K562 (cell line): ENCODE results near the gene ROBO2. TPM values are rescaled to one million over a fixed set of nuclear protein-coding genes. Genes with fewer than 3 reads are reported as not detected.

Experiments
- ATAC-seq: fragments of 200-7000 bp; cut with Tn5 transposase; 3 replicates; pipeline ENCODE4 v1.9.1; 2020; ENCODE audit warnings: moderate library complexity
- BruUV-seq: library from RNA; stranded (reverse); fragments of 400-500 nt; replicated peaks from 2 replicates; lab custom pipeline; 2021; lab: Mats Ljungman, UMichigan
- CTCF ChIA-PET: fragments of 300-600 bp; formaldehyde crosslinking; extraction: SDS; loops from one replicate; lab custom pipeline; 2021; ENCODE audit warnings: low intra/inter-chr PET ratio; lab: Yijun Ruan, JAX
- POLR2A ChIA-PET: fragments of 300-600, 350-650 bp; sonication (Branson Sonifier 250); formaldehyde crosslinking; extraction: SDS; loops from one replicate; lab custom pipeline; 2021; ENCODE audit warnings: antibody characterized with exemption, inconsistent platforms; lab: Yijun Ruan, JAX
- DNase-seq, 4 experiments: peaks; one replicate each; pipeline versions ENCODE4 v3.0.0 to v3.0.0-alpha.2; 2011 to 2018; ENCODE audit warnings: low spot score in 3 of 4, mixed read lengths in 3 of 4; ENCODE audit errors: extremely low read depth in 1 of 4
- FAIRE-seq: peaks from 2 replicates; lab custom pipeline; 2011; peaks lifted over from hg19 to GRCh38; lab: Jason Lieb, UNC
- H2AFZ ChIP-seq: 2 replicates; pipeline ENCODE4 v1.6.0; 2011; ENCODE audit warnings: low read depth, low read length, control low read depth, inconsistent platforms
- H3K27ac ChIP-seq: fragments of 200-600 bp; 3 replicates; pipeline ENCODE4 v1.8.0; 2011; ENCODE audit warnings: low read depth, mild to moderate bottlenecking, control low read depth, inconsistent platforms, low read length, moderate library complexity, mixed read lengths; ENCODE audit errors: extremely low read depth
- H3K27me3 ChIP-seq, 2 experiments: fragments of 300-600 bp in 1 of 2; 2 replicates in 1 of 2; 3 replicates in 1 of 2; pipeline versions ENCODE4 v1.6.0 to v1.8.0; 2011; ENCODE audit warnings: inconsistent platforms in 2 of 2, low read length in 2 of 2, mild to moderate bottlenecking in 1 of 2, mixed read lengths in 1 of 2, moderate library complexity in 1 of 2; ENCODE audit not compliant: control insufficient read depth in 2 of 2, insufficient read depth in 2 of 2
- H3K36me3 ChIP-seq: fragments of 300-600 bp; 3 replicates; pipeline ENCODE4 v1.8.0; 2011; ENCODE audit warnings: mild to moderate bottlenecking, low read length, inconsistent platforms; ENCODE audit not compliant: control insufficient read depth, insufficient read depth
- H3K4me1 ChIP-seq, 2 experiments: fragments of 200-600 bp in 1 of 2; replicated peaks in 1 of 2; 2 replicates in 1 of 2; 3 replicates in 1 of 2; pipeline versions ENCODE4 v1.5.1 to v1.8.0; 2011; ENCODE audit warnings: inconsistent platforms in 2 of 2, low read length in 2 of 2, mild to moderate bottlenecking in 1 of 2, mixed read lengths in 1 of 2, moderate library complexity in 1 of 2; ENCODE audit not compliant: control insufficient read depth in 2 of 2, insufficient read depth in 2 of 2
- H3K4me2 ChIP-seq: 2 replicates; pipeline ENCODE4 v1.6.1; 2011; ENCODE audit warnings: low read length, control low read depth, inconsistent platforms, mixed read lengths; ENCODE audit not compliant: insufficient read depth
- H3K4me3 ChIP-seq: fragments of 200-600 bp; sonication (generic), shearing (Covaris generic); 2 replicates; pipeline ENCODE4 v1.5.1; 2016; ENCODE audit warnings: control low read depth, inconsistent platforms
- H3K79me2 ChIP-seq: fragments of 200-600 bp; 3 replicates; pipeline ENCODE4 v1.8.0; 2011; ENCODE audit warnings: low read length, inconsistent platforms; ENCODE audit not compliant: control insufficient read depth, insufficient read depth
- H3K9ac ChIP-seq, 2 experiments: 2 replicates each; pipeline versions ENCODE4 v1.6.0 to v1.6.1; 2011; ENCODE audit warnings: low read depth in 2 of 2, low read length in 2 of 2, control low read depth in 1 of 2, inconsistent platforms in 1 of 2, mild to moderate bottlenecking in 1 of 2, mixed read lengths in 1 of 2; ENCODE audit not compliant: insufficient read depth in 1 of 2
- H3K9me1 ChIP-seq: one replicate; pipeline ENCODE4 v1.6.0; 2011; ENCODE audit warnings: inconsistent platforms, mild to moderate bottlenecking, low read length, moderate library complexity; ENCODE audit not compliant: control insufficient read depth, insufficient read depth
- H3K9me3 ChIP-seq: replicated peaks from 2 replicates; pipeline ENCODE4 v1.5.1; 2011; ENCODE audit warnings: low read depth, low read length, inconsistent platforms; ENCODE audit not compliant: control insufficient read depth, insufficient read depth
- H4K20me1 ChIP-seq: replicated peaks from 2 replicates; pipeline ENCODE4 v1.6.1; 2011; ENCODE audit warnings: low read length, inconsistent platforms, mixed read lengths; ENCODE audit not compliant: control insufficient read depth, insufficient read depth
- ARID2 ChIP-seq: fragments of 450-650 bp; IDR thresholded peaks from 2 replicates; pipeline ENCODE4 v1.6.1; 2017; ENCODE audit warnings: antibody characterized with exemption, mild to moderate bottlenecking
- CSDE1 ChIP-seq, 2 experiments: fragments of 450-650 bp; IDR thresholded peaks; 2 replicates each; pipeline ENCODE4 v1.6.1; 2016; ENCODE audit warnings: mild to moderate bottlenecking in 1 of 2
- ETV6 ChIP-seq, 3 experiments: fragments of 150-350 bp in 1 of 3; sonication (generic) in 1 of 3; formaldehyde crosslinking in 1 of 3; IDR thresholded peaks; 2 replicates each; pipeline versions ENCODE4 v1.6.1 to v1.8.0; 2014 to 2022; ENCODE audit warnings: borderline replicate concordance in 2 of 3, low read depth in 2 of 3, antibody characterized with exemption in 1 of 3, low read length in 1 of 3, mild to moderate bottlenecking in 1 of 3, missing genetic modification reagents in 1 of 3
- EZH2 ChIP-seq: IDR thresholded peaks from 2 replicates; pipeline ENCODE4 v1.6.1; 2012; ENCODE audit warnings: low read depth, mild to moderate bottlenecking, inconsistent platforms, low read length, borderline replicate concordance
- MYNN ChIP-seq, 2 experiments: sonication (generic); formaldehyde crosslinking in 1 of 2; IDR thresholded peaks; 2 replicates each; pipeline versions ENCODE4 v1.5.0 to v1.6.1; 2016 to 2020; ENCODE audit warnings: antibody characterized with exemption in 1 of 2, missing genetic modification reagents in 1 of 2
- NCOA4 ChIP-seq: fragments of 450-650 bp; IDR thresholded peaks from 2 replicates; pipeline ENCODE4 v1.6.1; 2018; ENCODE audit warnings: mild to moderate bottlenecking; ENCODE audit not compliant: partially characterized antibody
- ZC3H11A ChIP-seq: IDR thresholded peaks from 2 replicates; pipeline ENCODE4 v1.6.1; 2012; ENCODE audit warnings: low read depth, low read length, improper control_type of control experiment
- ZNF263 ChIP-seq: sonication (generic); formaldehyde crosslinking; IDR thresholded peaks from 2 replicates; pipeline ENCODE4 v1.8.0; 2022; ENCODE audit warnings: mild to moderate bottlenecking, missing genetic modification reagents, borderline replicate concordance
- ZNF431 ChIP-seq: sonication (generic); formaldehyde crosslinking; IDR thresholded peaks from 2 replicates; pipeline ENCODE4 v1.8.0; 2022; ENCODE audit warnings: mild to moderate bottlenecking, missing genetic modification reagents
- ZNF507 ChIP-seq: conservative IDR thresholded peaks from 2 replicates; pipeline ENCODE4 v1.6.1; 2017; ENCODE audit warnings: missing genetic modification characterization, missing compliant biosample characterization
- ZZZ3 ChIP-seq: fragments of 450-650 bp; IDR thresholded peaks from 2 replicates; pipeline ENCODE4 v1.6.1; 2016; ENCODE audit warnings: antibody characterized with exemption, mild to moderate bottlenecking, moderate library complexity
- WGBS: fragments of 100-300 bp; shearing (Covaris generic); methylation state at CpG from one replicate; pipeline ENCODE4 v1.1.6; 2016; ENCODE audit warnings: low coverage, mixed read lengths; ENCODE audit not compliant: insufficient coverage; ENCODE audit errors: missing lambda C conversion rate; 5-methylcytosine and 5-hydroxymethylcytosine counted together
- in situ Hi-C: fragments of 300-500 bp; cut with MboI; formaldehyde crosslinking; loops from 4 replicates; pipeline ENCODE4 v1.15.0; 2018; ENCODE audit warnings: inconsistent platforms, mixed read lengths
- intact Hi-C: fragments of 100-400 bp; cut with micrococcal nuclease; formaldehyde crosslinking; loops from 2 replicates; pipeline ENCODE4 v1.14.2; 2022
- polyA plus RNA-seq, 8 experiments: library from polyadenylated mRNA; depleted of rRNA in 4 of 8; stranded (reverse) in 5 of 8; unstranded in 3 of 8; fragments of >200 nt; fragmentation: Nextera tagmentation in 2 of 8; fragmentation: Illumina TruSeq in 1 of 8; extraction: Ambion mirVana in 2 of 8; extraction: Trizol in 1 of 8; gene quantifications; 2 replicates each; pipeline versions ENCODE4 v1.2.1 to v1.2.3, GENCODE V29; 2011 to 2014; ENCODE audit warnings: inconsistent platforms in 1 of 8, missing spikeins in 1 of 8
- total RNA-seq, 7 experiments: library from RNA; depleted of rRNA in 6 of 7; stranded (reverse); fragments of >200 nt in 6 of 7; fragmentation: Illumina TruSeq in 2 of 7; extraction: Trizol in 2 of 7; gene quantifications; 2 replicates each; pipeline versions ENCODE4 v1.2.1 to v1.2.3, GENCODE V29; 2011 to 2021; ENCODE audit warnings: low replicate concordance in 1 of 7
- TF ChIP-seq, protein P1 (sequence below), 2 experiments: fragments of 450-650 bp; IDR thresholded peaks; 2 replicates each; pipeline ENCODE4 v1.6.1; 2016; ENCODE audit warnings: mild to moderate bottlenecking in 2 of 2, borderline replicate concordance in 1 of 2, low read depth in 1 of 2, moderate library complexity in 1 of 2

Gene ROBO2
- total and polyA plus RNA-seq, 9 of the 15 experiments (the other 6 are each of a cell fraction or from before 2014, with no cell fraction given): 0.84 to 3.0 (median 1.7) TPM

DNA sequence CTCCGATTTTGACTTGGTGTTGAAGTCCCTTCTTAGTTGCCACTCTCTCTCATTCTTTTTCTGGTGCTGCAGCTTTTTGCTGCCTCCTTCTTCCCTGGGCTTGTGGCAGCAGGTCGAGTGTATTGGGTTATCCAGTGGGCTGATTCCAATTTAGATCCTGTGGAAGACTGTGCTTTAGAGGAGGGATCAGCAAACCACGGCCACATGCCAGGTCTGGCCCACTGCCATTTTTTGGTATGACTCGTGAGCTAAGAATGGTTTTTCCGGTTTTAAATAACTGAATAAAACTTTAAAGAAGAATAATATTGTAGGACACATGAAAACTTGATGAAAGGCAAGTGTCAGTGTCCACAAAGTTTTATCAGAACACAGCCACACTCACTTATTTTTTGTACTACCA, 330.5 kb downstream of the ROBO2 start (continued):
- TF ChIP-seq, protein P1, sequence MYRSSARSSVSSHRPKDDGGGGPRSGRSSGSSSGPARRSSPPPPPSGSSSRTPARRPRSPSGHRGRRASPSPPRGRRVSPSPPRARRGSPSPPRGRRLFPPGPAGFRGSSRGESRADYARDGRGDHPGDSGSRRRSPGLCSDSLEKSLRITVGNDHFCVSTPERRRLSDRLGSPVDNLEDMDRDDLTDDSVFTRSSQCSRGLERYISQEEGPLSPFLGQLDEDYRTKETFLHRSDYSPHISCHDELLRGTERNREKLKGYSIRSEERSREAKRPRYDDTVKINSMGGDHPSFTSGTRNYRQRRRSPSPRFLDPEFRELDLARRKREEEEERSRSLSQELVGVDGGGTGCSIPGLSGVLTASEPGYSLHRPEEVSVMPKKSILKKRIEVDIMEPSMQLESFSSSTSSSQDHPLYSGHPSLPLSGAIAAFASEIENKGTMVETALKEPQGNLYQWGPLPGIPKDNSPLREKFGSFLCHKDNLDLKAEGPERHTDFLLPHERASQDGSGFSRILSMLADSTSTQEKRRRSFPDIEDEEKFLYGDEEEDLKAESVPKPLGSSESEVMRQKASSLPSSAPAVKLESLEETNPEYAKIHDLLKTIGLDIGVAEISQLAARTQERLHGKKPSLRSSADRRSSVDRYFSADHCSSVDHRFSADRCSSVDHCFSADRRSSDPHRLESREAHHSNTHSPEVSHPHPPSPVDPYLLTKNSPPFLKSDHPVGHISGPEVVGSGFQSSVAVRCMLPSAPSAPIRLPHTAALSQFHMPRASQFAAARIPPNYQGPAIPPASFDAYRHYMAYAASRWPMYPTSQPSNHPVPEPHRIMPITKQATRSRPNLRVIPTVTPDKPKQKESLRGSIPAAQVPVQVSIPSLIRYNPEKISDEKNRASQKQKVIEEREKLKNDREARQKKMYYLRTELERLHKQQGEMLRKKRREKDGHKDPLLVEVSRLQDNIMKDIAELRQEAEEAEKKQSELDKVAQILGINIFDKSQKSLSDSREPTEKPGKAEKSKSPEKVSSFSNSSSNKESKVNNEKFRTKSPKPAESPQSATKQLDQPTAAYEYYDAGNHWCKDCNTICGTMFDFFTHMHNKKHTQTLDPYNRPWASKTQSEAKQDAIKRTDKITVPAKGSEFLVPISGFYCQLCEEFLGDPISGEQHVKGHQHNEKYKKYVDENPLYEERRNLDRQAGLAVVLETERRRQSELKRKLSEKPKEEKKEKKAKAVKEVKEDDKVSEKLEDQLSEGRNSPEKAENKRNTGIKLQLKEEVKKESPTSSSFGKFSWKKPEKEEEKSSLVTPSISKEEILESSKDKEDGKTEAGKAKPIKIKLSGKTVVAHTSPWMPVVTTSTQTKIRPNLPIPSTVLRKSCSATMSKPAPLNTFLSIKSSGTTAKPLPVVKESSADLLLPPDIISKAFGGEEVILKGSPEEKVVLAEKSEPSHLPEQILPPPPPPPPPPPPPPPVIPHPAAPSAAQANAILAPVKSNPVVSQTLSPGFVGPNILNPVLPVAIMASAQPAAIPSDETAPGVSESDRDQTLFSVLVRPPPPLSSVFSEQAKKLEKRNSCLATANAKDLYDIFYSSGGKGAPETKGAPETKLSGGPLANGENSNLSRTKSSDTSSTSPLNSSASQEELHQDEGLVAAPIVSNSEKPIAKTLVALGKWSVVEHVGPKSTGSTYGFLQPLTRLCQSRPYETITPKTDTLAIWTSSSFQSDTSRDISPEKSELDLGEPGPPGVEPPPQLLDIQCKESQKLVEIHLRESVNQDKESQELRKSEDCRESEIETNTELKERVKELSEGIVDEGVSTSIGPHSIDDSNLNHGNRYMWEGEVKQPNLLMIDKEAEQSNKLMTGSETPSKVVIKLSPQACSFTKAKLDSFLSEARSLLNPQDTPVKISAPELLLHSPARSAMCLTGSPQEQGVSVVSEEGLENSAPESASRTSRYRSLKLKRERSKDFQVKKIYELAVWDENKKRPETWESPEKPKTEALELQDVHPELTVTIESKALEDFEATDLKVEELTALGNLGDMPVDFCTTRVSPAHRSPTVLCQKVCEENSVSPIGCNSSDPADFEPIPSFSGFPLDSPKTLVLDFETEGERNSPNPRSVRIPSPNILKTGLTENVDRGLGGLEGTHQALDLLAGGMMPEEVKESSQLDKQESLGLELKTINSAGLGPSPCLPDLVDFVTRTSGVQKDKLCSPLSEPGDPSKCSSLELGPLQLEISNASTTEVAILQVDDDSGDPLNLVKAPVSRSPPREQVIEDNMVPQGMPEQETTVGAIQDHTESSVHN (IDR thresholded peaks at IDR 0.05; ENCODE audit: borderline replicate concordance in 1 of 2, low read depth in 1 of 2): no peak
- TF ChIP-seq ZNF507: no peak

DNA sequence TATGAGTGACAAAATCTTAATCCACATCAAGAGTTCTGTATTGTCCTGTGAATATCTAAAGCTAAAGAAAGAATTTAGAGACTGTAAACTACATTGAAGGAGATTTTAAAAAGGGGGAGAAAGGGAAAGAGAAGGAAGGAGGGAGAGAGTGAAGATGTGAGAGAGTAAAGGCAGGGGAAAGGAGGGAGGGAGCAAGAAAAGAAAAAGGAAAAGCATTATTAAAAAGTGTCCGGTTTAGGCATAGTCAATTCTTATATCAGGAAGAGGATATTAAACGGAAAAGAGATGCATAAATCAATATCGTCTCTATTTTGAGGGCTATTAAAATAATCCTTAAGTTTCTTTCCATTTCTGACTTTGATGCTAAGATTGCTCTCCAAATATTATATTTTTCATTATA, 332.1 kb downstream of the ROBO2 start:
- Histone ChIP-seq H3K9me3 (no peaks in the 10 kb centered on the region), H3K4me2 (no peak overlapping the region), H3K9me1 (no peaks in the 10 kb centered on the region), H3K9ac (no peak overlapping the region), H3K4me3 (no peak overlapping the region), H3K27ac (no peak overlapping the region), H3K27me3 (no peaks in the 10 kb centered on the region), H2AFZ (no peak overlapping the region), H3K4me1 (no peaks in the 10 kb centered on the region), H3K79me2 (no peaks in the 10 kb centered on the region), H3K36me3 (no peaks in the 10 kb centered on the region), H4K20me1 (no peaks in the 10 kb centered on the region)
- in situ Hi-C loops (no loop called here), intact Hi-C loops (no loop called here)
- ChIA-PET POLR2A (no interaction called here), CTCF (no interaction called here)
- ATAC-seq: no peak
- DNase-seq: no peak
- WGBS: 23% methylated on average over 3 of the region's 3 CpGs
- no peak for FAIRE-seq
- BruUV-seq: no TSS peak
- TF ChIP-seq EZH2 (no peak), ETV6 (IDR thresholded peaks at IDR 0.05; ENCODE audit: borderline replicate concordance in 1 of 2, low read depth in 2 of 2, low read length in 1 of 2) (no peak), ETV6 (CRISPR knock-in tag; IDR thresholded peaks at IDR 0.05; ENCODE audit: borderline replicate concordance) (no peak), ZNF263 (no peak), MYNN (IDR thresholded peaks at IDR 0.05) (no peak), MYNN (CRISPR knock-in tag; IDR thresholded peaks at IDR 0.05) (no peak), ZNF431 (no peak), ZC3H11A (no peak), NCOA4 (no peak), ZZZ3 (no peak), CSDE1 (IDR thresholded peaks at IDR 0.05) (no peak), ARID2 (no peak)
